DND-41 (cell line): Measurements from ENCODE around the gene SUMO3.

Experiments
- ATAC-seq: fragments of 200-7000 bp; cut with Tn5 transposase; 3 replicates; pipeline ENCODE4 v1.9.1; 2021; ENCODE audit warnings: low read depth; ENCODE audit not compliant: insufficient read depth
- DNase-seq: peaks from one replicate; pipeline ENCODE4 v3.0.0-alpha.2; 2020
- H2AFZ ChIP-seq: 2 replicates; pipeline ENCODE4 v1.6.0; 2012; ENCODE audit warnings: low read depth, low read length
- H3K27ac ChIP-seq: 2 replicates; pipeline ENCODE4 v1.5.1; 2012; ENCODE audit warnings: low read length, inconsistent platforms
- H3K27me3 ChIP-seq: fragments of 200-600 bp; sonication (generic); 2 replicates; pipeline ENCODE4 v1.6.0; 2012; ENCODE audit warnings: low read length, mild to moderate bottlenecking, inconsistent platforms; ENCODE audit not compliant: insufficient read depth, poor library complexity
- H3K36me3 ChIP-seq: 2 replicates; pipeline ENCODE4 v1.5.1; 2012; ENCODE audit warnings: low read length, inconsistent platforms; ENCODE audit not compliant: insufficient read depth
- H3K4me1 ChIP-seq: 2 replicates; pipeline ENCODE4 v1.5.1; 2012; ENCODE audit warnings: mild to moderate bottlenecking, low read length; ENCODE audit not compliant: insufficient read depth
- H3K4me2 ChIP-seq: 2 replicates; pipeline ENCODE4 v1.6.0; 2012; ENCODE audit warnings: mild to moderate bottlenecking, moderate library complexity, low read length, inconsistent platforms; ENCODE audit not compliant: insufficient read depth
- H3K4me3 ChIP-seq, 2 experiments: fragments of 200-600 bp in 1 of 2; shearing (Covaris generic) in 1 of 2; 2 replicates each; pipeline ENCODE4 v1.5.1; 2012 to 2016; ENCODE audit warnings: inconsistent platforms in 2 of 2, low read length in 2 of 2, mild to moderate bottlenecking in 2 of 2, low read depth in 1 of 2, moderate library complexity in 1 of 2
- H3K79me2 ChIP-seq: 2 replicates; pipeline ENCODE4 v1.6.0; 2012; ENCODE audit warnings: low read length, inconsistent platforms; ENCODE audit not compliant: insufficient read depth
- H3K9ac ChIP-seq: 2 replicates; pipeline ENCODE4 v1.6.0; 2012; ENCODE audit warnings: low read depth, mild to moderate bottlenecking, inconsistent platforms, low read length, moderate library complexity
- H3K9me3 ChIP-seq: 2 replicates; pipeline ENCODE4 v1.5.1; 2012; ENCODE audit warnings: low read length, moderate library complexity, mild to moderate bottlenecking, inconsistent platforms; ENCODE audit not compliant: insufficient read depth, severe bottlenecking
- H4K20me1 ChIP-seq: 2 replicates; pipeline ENCODE4 v1.6.0; 2012; ENCODE audit warnings: low read length; ENCODE audit not compliant: insufficient read depth
- EZH2 ChIP-seq: IDR thresholded peaks from 3 replicates; pipeline ENCODE4 v1.6.1; 2012; ENCODE audit warnings: borderline replicate concordance, low read depth, mild to moderate bottlenecking, moderate library complexity, low read length, inconsistent platforms; ENCODE audit not compliant: severe bottlenecking
- TF ChIP-seq, protein P1 (sequence below): IDR thresholded peaks from 2 replicates; pipeline ENCODE4 v1.5.1; 2012; ENCODE audit warnings: borderline replicate concordance, low read length, moderate library complexity, mild to moderate bottlenecking; ENCODE audit not compliant: poor library complexity, severe bottlenecking; ENCODE audit errors: extremely low read depth

Gene SUMO3

DNA sequence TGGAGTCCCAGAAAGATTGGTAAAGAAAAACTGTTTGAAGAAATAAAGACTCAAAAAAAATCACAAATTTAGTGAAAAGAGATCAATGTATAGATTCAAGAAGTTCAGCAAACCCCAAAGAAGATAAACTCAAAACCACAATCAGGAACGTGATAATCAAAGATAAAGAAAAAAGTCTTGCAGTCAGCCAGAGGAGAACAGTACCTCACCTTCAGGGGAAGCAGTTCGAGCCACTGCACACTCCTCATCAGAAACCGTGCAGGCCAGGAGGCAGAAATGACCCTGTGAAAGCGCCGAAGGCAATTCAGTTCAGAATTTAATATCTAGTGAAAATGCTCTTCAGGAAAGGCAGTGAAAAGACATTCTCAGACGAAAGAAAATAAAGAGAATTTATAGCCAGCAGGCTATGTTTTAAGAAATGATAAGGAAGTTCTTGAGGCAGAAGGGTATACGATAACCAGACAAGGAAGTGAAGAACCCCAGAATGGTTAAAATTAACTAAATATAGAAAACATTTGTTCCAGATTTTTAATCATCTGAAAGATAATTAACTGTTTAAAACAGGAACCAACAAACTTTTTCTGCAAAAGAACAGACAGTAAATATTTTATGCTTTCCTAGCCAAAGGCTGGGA is 13.5 kb upstream of the SUMO3 start:
- peaks cover 13% of the 10 kb centered on the region for H3K9me3 ChIP-seq
- no peaks in the 10 kb centered on the region for H4K20me1 ChIP-seq
- H3K36me3 ChIP-seq, result no peaks in the 10 kb centered on the region
- no peaks in the 10 kb centered on the region for H3K4me1 ChIP-seq
- no peak overlapping the region for H3K27ac ChIP-seq
- no peak for TF ChIP-seq EZH2
- TF ChIP-seq, protein P1, sequence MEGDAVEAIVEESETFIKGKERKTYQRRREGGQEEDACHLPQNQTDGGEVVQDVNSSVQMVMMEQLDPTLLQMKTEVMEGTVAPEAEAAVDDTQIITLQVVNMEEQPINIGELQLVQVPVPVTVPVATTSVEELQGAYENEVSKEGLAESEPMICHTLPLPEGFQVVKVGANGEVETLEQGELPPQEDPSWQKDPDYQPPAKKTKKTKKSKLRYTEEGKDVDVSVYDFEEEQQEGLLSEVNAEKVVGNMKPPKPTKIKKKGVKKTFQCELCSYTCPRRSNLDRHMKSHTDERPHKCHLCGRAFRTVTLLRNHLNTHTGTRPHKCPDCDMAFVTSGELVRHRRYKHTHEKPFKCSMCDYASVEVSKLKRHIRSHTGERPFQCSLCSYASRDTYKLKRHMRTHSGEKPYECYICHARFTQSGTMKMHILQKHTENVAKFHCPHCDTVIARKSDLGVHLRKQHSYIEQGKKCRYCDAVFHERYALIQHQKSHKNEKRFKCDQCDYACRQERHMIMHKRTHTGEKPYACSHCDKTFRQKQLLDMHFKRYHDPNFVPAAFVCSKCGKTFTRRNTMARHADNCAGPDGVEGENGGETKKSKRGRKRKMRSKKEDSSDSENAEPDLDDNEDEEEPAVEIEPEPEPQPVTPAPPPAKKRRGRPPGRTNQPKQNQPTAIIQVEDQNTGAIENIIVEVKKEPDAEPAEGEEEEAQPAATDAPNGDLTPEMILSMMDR, result no peak
- H3K9ac ChIP-seq, result no peak overlapping the region
- ATAC-seq (no peak), DNase-seq (no peak)
- no peak overlapping the region for H3K4me2 ChIP-seq
- H3K27me3 ChIP-seq, result no peaks in the 10 kb centered on the region
- no peak overlapping the region for H2AFZ ChIP-seq
- H3K4me3 ChIP-seq, result no peak overlapping the region
- H3K79me2 ChIP-seq, result no peaks in the 10 kb centered on the region

DNA sequence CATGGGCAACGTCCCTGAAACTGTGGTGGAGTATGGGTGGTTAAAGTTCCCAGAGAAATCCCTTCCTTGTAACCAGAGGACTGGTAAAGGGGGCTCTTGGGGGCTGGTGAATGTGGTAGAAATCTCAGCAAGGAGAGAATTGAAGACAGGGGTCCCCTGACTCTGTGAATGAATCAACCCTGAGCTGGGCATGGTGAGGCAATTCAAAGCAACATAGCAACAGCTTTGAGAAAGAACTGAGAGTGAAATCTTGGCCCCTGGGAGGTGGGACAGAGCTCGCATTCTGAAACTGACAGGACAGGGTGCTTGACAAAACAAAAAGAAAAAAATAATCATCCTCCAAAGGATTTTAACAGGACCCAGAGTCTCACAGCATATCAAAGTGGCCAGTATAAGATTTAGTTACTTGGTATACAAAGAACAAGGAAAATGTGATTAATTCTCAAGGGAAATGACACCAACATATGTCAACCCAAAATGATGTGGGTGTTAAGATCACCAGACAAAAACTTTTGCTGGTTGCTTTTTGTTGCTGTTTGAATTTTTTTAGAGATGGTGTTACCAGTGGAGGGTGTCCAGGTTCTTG is 11.7 kb upstream of the SUMO3 start:
- Histone ChIP-seq H3K79me2 (no peaks in the 10 kb centered on the region), H3K27ac (no peak overlapping the region), H4K20me1 (no peaks in the 10 kb centered on the region), H2AFZ (no peak overlapping the region), H3K4me1 (no peaks in the 10 kb centered on the region), H3K27me3 (no peaks in the 10 kb centered on the region), H3K4me2 (no peak overlapping the region), H3K9me3 (peaks cover 15% of the 10 kb centered on the region), H3K9ac (no peak overlapping the region), H3K4me3 (no peak overlapping the region), H3K36me3 (no peaks in the 10 kb centered on the region)
- TF ChIP-seq EZH2, result no peak
- TF ChIP-seq, protein P1, result no peak
- ATAC-seq (no peak), DNase-seq (no peak)

DNA sequence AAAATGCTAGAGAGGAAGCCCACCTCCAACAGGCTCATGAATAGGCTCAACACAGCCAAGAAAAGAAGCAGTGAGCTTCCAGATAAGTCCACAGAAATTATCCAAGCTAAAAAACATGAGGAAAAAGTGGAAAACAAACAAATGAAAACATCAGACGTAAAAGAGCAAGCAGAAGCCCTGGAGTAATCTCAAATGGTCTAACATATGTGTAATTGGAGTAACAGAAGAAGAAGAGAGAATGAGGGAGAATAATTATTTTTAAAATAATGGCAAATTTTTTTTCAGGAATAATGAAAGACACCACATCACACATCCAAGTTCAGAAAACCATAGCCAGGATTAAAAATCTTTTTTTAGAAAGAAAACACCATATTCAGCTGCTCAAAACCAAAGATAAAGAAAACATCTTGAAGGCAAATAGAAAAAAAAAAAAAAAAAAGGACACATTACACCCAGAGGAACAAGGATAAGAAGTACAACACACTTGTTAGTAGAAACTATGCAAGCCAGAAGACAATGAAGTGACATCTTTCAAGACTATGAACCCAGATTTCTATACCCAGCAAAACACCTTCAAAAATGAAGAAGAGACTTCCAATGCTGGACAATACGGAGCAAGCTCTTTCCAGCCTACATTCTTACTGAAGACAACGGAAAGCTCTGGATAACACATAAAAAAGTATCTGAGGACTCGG is 10.6 kb upstream of the SUMO3 start:
- H3K4me3 ChIP-seq, result no peak overlapping the region
- H3K79me2 ChIP-seq, result no peaks in the 10 kb centered on the region
- H3K36me3 ChIP-seq, result no peaks in the 10 kb centered on the region
- ATAC-seq (no peak), DNase-seq (no peak)
- no peaks in the 10 kb centered on the region for H3K4me1 ChIP-seq
- peaks cover 18% of the 10 kb centered on the region for H3K9me3 ChIP-seq
- no peak overlapping the region for H3K9ac ChIP-seq
- no peak for TF ChIP-seq EZH2
- TF ChIP-seq, protein P1, result no peak
- no peak overlapping the region for H3K4me2 ChIP-seq
- H3K27me3 ChIP-seq, result no peaks in the 10 kb centered on the region
- no peaks in the 10 kb centered on the region for H4K20me1 ChIP-seq
- H2AFZ ChIP-seq, result no peak overlapping the region
- no peak overlapping the region for H3K27ac ChIP-seq
